Neuron (in vitro differentiated cells): ENCODE measurements around the gene NT5C1A.

Experiments used
- H2AFZ ChIP-seq: one replicate; pipeline ENCODE4 v1.6.1; 2013; ENCODE audit warnings: low read depth, mild to moderate bottlenecking, inconsistent platforms, low read length, moderate library complexity
- H3K27me3 ChIP-seq: one replicate; pipeline ENCODE4 v1.6.1; 2013; ENCODE audit warnings: low read length; ENCODE audit not compliant: insufficient read depth
- H3K36me3 ChIP-seq: one replicate; pipeline ENCODE4 v1.6.1; 2013; ENCODE audit warnings: low read length; ENCODE audit not compliant: insufficient read depth
- H3K4me1 ChIP-seq: one replicate; pipeline ENCODE4 v1.6.1; 2013; ENCODE audit warnings: low read length; ENCODE audit not compliant: insufficient read depth
- H3K4me3 ChIP-seq: 2 replicates; pipeline ENCODE4 v1.5.1; 2013; ENCODE audit warnings: mild to moderate bottlenecking, low read length, moderate library complexity
- H3K9me3 ChIP-seq: one replicate; pipeline ENCODE4 v1.6.1; 2013; ENCODE audit warnings: low read length

Gene NT5C1A

DNA sequence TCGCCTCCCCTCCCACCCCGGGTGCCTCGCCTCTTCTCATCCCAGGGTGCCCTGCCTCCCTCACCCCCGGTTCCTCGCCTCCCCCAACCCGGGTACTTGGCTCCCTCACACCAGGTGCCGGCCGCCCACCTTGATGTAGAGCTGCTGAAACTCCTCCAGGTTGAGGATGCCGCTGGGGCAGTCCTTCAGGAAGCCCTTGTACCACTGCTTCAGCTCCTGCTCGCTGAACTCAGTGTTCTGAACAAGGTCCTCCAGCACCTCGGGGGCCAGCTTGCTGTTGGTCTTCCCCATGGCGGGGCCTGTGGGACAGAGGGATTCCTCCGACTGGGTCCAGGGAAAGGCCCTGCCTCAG is 12.4 kb upstream of the NT5C1A start:
- Histone ChIP-seq H3K4me3 (no peak overlapping the region), H2AFZ (no peak overlapping the region), H3K27me3 (peaks cover 16% of the 10 kb centered on the region), H3K36me3 (no peaks in the 10 kb centered on the region), H3K4me1 (peaks cover 3% of the 10 kb centered on the region), H3K9me3 (peaks cover 2% of the 10 kb centered on the region)

DNA sequence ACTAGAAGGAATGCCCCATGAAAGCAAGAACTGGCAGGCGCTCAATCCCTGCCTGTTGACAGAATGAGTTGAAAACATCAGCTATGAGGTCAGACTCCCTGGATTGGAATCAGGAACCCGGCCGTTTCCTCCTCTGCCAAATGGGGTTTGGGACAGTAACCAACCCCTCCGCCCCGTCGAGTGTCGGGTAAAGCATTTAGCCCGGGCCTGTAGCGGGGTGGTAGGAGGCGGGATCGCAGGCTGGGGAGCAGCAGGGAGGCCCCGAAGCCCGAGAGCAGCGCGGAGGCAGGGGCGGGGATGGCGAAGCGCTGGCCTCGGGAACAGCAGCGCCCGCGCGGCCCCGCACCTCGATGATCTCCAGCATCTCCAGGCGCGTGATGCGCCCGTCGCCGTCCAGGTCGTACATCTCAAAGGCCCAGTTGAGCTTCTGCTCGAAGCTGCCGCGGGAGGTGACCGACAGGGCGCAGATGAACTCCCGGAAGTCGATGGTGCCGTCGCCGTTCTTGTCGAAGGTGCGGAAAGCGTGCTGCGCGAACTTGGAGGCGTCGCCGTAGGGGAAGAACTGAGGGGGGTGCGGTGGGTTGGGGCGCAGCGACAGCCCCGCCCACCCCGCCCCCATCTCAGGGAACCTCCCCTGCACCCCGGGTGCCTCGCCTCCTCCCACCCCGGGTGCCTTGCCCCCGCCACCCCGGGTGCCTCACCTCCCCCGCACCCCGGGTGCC is 11.8 kb upstream of the NT5C1A start:
- H3K4me3 ChIP-seq: no peak overlapping the region
- H3K9me3 ChIP-seq: peaks cover 2% of the 10 kb centered on the region
- H3K4me1 ChIP-seq: peaks cover under 1% of the 10 kb centered on the region
- no peak overlapping the region for H2AFZ ChIP-seq
- peaks cover 16% of the 10 kb centered on the region for H3K27me3 ChIP-seq
- no peaks in the 10 kb centered on the region for H3K36me3 ChIP-seq

DNA sequence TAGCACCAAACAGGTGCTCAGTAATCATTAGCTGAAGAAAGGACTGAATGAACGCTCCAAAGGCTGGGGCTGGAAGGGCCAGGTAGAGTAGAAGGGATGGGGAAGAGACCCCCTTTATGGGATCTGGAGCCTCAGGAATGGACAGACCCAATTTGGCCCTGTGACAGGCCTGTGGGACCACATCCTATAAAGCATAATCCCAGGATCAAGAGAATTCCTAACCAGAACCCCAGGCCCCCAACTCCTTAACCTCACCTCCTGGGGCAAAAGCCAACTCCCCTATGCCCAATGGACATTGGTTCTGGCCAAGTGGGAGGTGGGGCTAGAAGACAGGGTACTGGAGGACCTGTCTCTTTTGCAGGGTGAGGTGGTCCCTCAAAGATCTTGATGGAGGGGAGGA is 10.1 kb upstream of the NT5C1A start:
- H3K9me3 ChIP-seq: peaks cover 2% of the 10 kb centered on the region
- no peak overlapping the region for H2AFZ ChIP-seq
- peaks cover 4% of the 10 kb centered on the region for H3K4me1 ChIP-seq
- no peaks in the 10 kb centered on the region for H3K36me3 ChIP-seq
- peaks cover 5% of the 10 kb centered on the region for H3K27me3 ChIP-seq
- H3K4me3 ChIP-seq: no peak overlapping the region

DNA sequence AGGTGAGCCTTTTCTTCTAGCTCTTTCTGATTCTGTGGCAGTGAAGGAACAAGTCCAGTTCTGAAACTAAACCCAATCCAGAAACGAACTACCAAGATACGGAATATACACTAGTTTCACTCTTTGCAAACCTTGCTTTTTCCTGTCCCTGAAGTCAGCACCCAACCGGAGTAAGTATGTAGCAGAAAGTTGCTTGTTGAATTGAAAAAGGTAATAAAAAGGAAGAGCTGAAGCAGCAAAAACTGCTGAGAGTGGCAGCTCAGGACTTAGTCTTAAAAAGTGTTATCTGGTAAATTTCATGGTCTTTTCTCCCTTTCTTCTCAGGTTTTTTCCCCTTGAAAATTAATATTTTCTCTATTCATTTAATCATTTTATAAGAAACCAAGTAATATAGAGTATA is 9.4 kb upstream of the NT5C1A start:
- Histone ChIP-seq H3K9me3 (peaks cover 2% of the 10 kb centered on the region), H3K4me1 (peaks cover 4% of the 10 kb centered on the region), H2AFZ (no peak overlapping the region), H3K27me3 (peaks cover 3% of the 10 kb centered on the region), H3K4me3 (no peak overlapping the region), H3K36me3 (no peaks in the 10 kb centered on the region)

DNA sequence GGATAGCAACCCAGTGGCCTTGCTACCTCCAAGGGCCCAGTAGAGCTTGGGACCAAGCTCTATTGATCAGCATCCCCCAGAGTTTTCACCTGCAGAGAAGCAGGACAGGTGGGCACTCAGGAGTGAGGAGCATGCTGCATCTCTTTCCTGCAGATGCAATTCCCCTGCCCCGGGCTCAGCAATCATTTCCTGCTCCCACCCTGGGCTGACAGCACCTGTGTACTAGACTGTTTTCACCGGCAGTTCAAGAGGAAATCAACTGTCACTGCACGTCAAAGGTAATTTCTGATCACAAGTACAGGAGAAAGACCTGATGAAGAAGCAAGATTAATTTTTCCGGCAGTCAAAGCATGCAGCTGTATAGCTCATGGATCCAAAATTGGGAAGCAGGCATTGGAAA is 8.8 kb upstream of the NT5C1A start:
- peaks cover 2% of the 10 kb centered on the region for H3K9me3 ChIP-seq
- H3K4me1 ChIP-seq: peaks cover 4% of the 10 kb centered on the region
- no peaks in the 10 kb centered on the region for H3K36me3 ChIP-seq
- no peak overlapping the region for H2AFZ ChIP-seq
- H3K4me3 ChIP-seq: no peak overlapping the region
- peaks cover 3% of the 10 kb centered on the region for H3K27me3 ChIP-seq

DNA sequence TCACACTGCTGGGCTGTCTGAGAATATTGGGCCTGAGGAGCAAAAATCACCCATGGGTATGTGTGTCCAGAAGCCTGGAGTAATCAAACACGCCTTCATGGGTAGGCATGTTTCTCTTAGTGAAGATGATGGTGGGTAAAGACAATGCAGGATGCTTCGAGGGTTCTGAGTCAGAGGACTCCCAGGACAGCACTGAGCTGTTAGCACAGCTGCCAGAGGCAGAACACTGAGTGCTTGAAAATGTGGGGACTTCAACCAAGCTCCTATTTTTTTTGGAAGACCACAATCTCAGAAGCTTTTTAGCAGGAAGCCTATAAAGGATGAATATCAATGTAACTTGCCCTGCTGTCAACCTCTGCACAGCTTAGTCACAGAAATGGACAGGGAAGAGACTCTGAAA is 7.9 kb upstream of the NT5C1A start:
- no peak overlapping the region for H2AFZ ChIP-seq
- H3K27me3 ChIP-seq: peaks cover 3% of the 10 kb centered on the region
- H3K36me3 ChIP-seq: no peaks in the 10 kb centered on the region
- peaks cover 2% of the 10 kb centered on the region for H3K9me3 ChIP-seq
- peaks cover 4% of the 10 kb centered on the region for H3K4me1 ChIP-seq
- no peak overlapping the region for H3K4me3 ChIP-seq

DNA sequence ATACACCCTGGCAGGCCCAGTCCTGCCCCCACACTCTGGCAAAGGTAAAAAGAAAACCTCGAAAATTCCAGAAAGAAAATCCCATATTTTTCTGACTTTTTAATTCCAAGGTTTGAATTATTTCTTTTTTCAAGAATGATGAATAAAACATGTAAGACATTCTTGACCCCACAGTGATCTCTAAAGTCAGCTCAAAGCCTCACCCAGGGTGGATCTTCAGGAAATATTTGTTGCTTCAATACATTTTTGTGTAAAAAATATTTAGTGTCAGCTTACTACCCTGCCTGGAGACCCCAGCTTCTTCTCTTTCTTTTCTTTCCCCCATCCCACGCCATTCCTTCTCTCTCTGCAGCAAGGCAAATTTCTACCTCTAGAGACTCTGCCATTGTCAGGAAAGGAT is 7.0 kb upstream of the NT5C1A start:
- no peaks in the 10 kb centered on the region for H3K36me3 ChIP-seq
- no peak overlapping the region for H3K4me3 ChIP-seq
- no peak overlapping the region for H2AFZ ChIP-seq
- H3K4me1 ChIP-seq: peaks cover 4% of the 10 kb centered on the region
- peaks cover 2% of the 10 kb centered on the region for H3K9me3 ChIP-seq
- H3K27me3 ChIP-seq: peaks cover 12% of the 10 kb centered on the region

DNA sequence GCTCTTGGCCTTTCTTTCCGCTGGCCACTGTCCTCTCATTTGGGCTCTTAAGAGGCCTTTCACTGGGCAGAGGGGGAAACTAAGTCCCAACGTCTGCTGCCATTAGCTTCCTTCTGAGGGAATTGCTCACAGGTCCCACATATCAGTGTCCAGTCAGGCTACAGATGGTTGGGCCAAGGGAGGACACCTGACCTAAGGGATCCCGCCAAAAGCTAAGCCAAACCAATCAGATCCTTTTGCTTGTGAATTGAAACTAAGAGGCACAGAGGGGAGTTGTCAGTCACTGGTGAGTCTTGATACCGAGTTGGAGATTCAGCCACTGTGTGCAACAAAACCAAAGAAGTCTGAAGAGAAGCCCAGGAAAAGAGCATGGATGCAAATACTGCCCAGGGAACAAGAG is 5.7 kb upstream of the NT5C1A start:
- Histone ChIP-seq H3K27me3 (peaks cover 23% of the 10 kb centered on the region), H3K9me3 (peaks cover 2% of the 10 kb centered on the region), H3K36me3 (no peaks in the 10 kb centered on the region), H3K4me1 (peaks cover 4% of the 10 kb centered on the region), H3K4me3 (no peak overlapping the region), H2AFZ (no peak overlapping the region)

DNA sequence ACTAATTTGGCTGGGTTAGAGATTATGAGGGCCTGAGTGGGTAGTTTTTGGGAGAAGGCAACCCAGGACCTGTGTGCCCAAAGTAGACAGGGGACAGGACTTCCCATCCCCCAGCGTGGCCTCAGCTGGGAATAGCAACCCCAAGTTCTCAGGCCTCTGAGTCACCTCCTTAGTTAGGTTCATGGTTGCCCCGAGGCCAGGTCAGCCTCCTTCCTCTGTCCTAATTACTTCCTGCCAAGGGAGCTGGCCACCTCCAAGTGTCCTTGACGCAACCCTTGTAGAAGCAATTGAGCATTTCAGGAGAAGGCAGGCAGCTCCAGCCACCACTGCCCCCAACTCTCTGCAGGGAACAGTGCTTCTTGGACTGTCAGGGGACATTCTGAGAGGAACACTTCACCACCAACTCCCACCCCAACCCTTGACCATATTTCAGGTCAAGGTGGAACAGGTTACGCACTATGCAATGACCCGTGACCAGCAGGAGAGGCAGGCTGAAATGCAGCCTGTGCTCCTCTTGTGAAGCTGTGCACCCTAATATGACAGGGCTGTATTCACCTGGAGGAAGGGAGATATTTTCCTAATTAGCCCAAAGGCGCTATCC is 5.1 kb upstream of the NT5C1A start:
- Histone ChIP-seq H3K36me3 (no peaks in the 10 kb centered on the region), H3K4me3 (no peak overlapping the region), H3K4me1 (peaks cover 6% of the 10 kb centered on the region), H3K9me3 (peaks cover 2% of the 10 kb centered on the region), H3K27me3 (peaks cover 29% of the 10 kb centered on the region), H2AFZ (no peak overlapping the region)

DNA sequence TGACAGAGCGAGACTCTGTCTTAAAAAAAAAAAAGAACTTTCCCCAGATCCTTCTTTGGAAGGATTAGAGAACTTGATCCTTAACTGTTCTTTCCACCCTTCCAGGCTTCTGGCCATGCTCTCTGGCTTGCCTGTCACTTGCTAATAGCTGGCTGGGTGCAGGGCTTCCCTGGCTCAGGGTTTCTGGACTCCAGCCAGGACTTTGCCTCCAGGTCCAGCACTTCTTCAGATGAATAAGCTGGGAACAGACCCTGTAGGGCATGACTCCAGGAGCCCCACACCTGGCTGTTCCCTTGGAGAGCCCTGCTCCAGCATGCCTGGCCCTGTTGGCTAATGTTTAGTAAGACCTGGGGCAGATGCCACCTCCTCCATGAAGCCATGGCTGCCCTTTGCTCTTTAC is 3.3 kb upstream of the NT5C1A start:
- no peaks in the 10 kb centered on the region for H3K36me3 ChIP-seq
- no peak overlapping the region for H3K4me3 ChIP-seq
- peaks cover 43% of the 10 kb centered on the region for H3K27me3 ChIP-seq
- H2AFZ ChIP-seq: no peak overlapping the region
- peaks cover 16% of the 10 kb centered on the region for H3K4me1 ChIP-seq
- peaks cover 2% of the 10 kb centered on the region for H3K9me3 ChIP-seq

DNA sequence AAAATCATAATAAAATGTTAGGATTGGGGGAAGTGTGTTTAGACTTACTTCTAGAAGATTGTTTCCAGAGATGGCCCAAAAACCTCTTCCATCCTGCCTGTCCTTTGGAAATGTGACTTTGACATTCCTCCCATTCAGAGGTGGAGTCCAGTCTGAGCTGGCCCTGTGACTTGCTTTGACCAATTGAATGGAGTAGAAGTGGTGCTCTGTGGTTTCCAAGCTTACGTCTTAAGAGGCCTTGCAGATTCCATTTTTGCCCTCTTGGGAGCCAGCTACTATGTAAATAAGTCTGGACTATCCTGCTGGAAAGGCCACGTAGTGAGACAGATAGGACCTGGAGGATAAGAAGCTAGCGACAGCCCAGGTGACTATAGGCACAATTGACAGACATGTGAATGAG is 1.3 kb upstream of the NT5C1A start:
- Histone ChIP-seq H3K9me3 (no peaks in the 10 kb centered on the region), H3K4me1 (peaks cover 12% of the 10 kb centered on the region), H3K4me3 (no peak overlapping the region), H3K36me3 (no peaks in the 10 kb centered on the region), H2AFZ (no peak overlapping the region), H3K27me3 (peaks cover 59% of the 10 kb centered on the region)

DNA sequence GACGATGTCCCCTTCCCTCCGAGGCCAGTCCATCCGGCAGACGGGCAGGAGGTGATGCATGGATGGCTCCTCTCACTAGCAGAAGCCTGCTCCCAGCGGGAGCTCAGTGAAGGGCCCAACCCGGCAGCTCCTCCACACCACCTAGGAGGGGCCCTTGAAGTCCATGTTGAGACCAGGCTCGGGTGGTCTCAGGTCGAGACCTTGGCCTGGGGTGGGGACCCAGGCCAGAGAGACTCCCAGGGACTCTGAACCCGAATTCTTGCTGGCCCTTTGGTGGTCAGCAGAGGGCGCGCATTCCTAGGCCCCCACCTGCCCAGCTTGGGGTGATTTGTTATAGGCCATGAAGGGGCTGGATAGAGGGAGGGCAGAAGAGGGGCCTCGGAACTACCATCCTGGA is 642 bp upstream of the NT5C1A start:
- Histone ChIP-seq H3K27me3 (peaks cover 63% of the 10 kb centered on the region), H3K36me3 (no peaks in the 10 kb centered on the region), H2AFZ (peak overlapping the region; percentile 68), H3K4me3 (peak overlapping the region; percentile 32), H3K9me3 (no peaks in the 10 kb centered on the region), H3K4me1 (peaks cover 12% of the 10 kb centered on the region)

DNA sequence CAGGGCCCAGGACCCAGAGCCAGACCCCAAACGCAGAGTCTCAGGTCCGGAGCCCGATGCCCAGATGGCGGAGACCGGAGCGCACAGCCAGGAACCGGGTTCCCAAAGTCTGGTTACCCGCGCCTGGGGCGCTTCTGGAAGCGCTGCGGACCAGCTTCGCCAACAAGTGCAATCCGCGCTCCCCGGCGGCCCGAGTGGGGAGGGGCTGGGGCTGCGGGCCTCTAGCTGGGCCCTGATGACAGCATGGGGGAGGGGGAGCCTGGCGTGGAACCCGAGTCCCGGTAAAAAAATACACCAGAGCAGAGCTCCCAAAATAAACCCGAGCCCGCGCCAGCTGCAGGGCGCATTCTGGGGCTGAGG is 494 bp downstream of the NT5C1A start:
- peak overlapping the region; percentile 68 for H2AFZ ChIP-seq
- peak overlapping the region; percentile 32 for H3K4me3 ChIP-seq
- no peaks in the 10 kb centered on the region for H3K36me3 ChIP-seq
- peaks cover 67% of the 10 kb centered on the region for H3K27me3 ChIP-seq
- H3K4me1 ChIP-seq: peaks cover 12% of the 10 kb centered on the region
- no peaks in the 10 kb centered on the region for H3K9me3 ChIP-seq

DNA sequence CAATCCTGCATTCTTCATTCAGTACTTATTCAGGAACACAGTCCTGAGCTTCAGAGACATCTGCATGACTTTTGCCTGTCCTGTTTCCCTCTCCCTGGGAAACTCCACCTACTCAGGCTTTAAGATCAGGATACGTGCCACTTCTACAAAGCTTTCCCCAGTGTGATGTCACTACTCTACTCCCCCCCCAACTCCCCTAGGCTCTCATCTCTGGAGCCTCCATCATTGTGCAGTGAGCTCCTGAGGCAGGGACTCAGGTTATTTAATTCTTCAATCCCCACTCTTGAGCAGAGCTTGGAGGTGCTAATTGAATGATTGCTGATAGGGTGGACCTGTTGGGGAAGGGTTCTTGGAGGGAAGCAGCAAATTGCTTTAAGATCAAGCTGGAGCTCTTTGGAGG is 1.2 kb downstream of the NT5C1A start:
- Histone ChIP-seq H3K27me3 (peaks cover 73% of the 10 kb centered on the region), H2AFZ (no peak overlapping the region), H3K4me3 (no peak overlapping the region), H3K36me3 (no peaks in the 10 kb centered on the region), H3K4me1 (peaks cover 12% of the 10 kb centered on the region), H3K9me3 (no peaks in the 10 kb centered on the region)
